K562 (cell line): Measurements from ENCODE around the gene MARS1. TPM values are rescaled to one million over a fixed set of nuclear protein-coding genes. Genes with fewer than 3 reads are reported as not detected.
A peak's percentile ranks its signal among the peaks of the same experiment; 100 is the strongest.

Source experiments
- BMI1 ChIP-seq: fragments of 150-350 bp; IDR thresholded peaks from 2 replicates; pipeline ENCODE4 v1.6.1; 2014; ENCODE audit warnings: low read length
- CBX1 ChIP-seq: sonication (generic); IDR thresholded peaks from 2 replicates; pipeline ENCODE4 v1.6.1; 2016; ENCODE audit warnings: antibody characterized with exemption, low read depth, mild to moderate bottlenecking
- CHD4 ChIP-seq: fragments of 200-600 bp; sonication (generic); IDR thresholded peaks from 3 replicates; pipeline ENCODE4 v1.6.1; 2012; ENCODE audit warnings: low read depth, mild to moderate bottlenecking, mixed read lengths, low read length, inconsistent platforms; ENCODE audit not compliant: insufficient read depth, insufficient replicate concordance, poor library complexity, severe bottlenecking
- CXXC5 ChIP-seq: fragments of 250-450 bp; sonication (Bioruptor Pico); IDR thresholded peaks from 2 replicates; pipeline ENCODE4 v1.8.0; 2022; ENCODE audit warnings: inconsistent platforms, mild to moderate bottlenecking, moderate library complexity
- EGR1 ChIP-seq: fragments of 450-650 bp; conservative IDR thresholded peaks from 2 replicates; pipeline ENCODE4 v1.6.1; 2017; ENCODE audit warnings: mild to moderate bottlenecking
- EP300 ChIP-seq: IDR thresholded peaks from 2 replicates; pipeline ENCODE4 v1.6.1; 2012; ENCODE audit warnings: low read length, improper control_type of control experiment
- FOXJ3 ChIP-seq: sonication (generic); formaldehyde crosslinking; IDR thresholded peaks from 2 replicates; pipeline ENCODE4 v1.4.0; 2020; ENCODE audit warnings: mild to moderate bottlenecking, missing genetic modification reagents
- FOXP1 ChIP-seq: sonication (generic); formaldehyde crosslinking; IDR thresholded peaks from 2 replicates; pipeline ENCODE4 v1.8.0; 2022; ENCODE audit warnings: mild to moderate bottlenecking, missing genetic modification reagents
- HMG20B ChIP-seq: fragments of 250-450 bp; sonication (Bioruptor Pico); IDR thresholded peaks from 2 replicates; pipeline ENCODE4 v1.5.0; 2021; ENCODE audit warnings: mild to moderate bottlenecking
- HMGN3 ChIP-seq: IDR thresholded peaks from 2 replicates; pipeline ENCODE4 v1.6.1; 2011; ENCODE audit warnings: borderline replicate concordance, low read depth, mild to moderate bottlenecking, mixed read lengths, low read length; ENCODE audit not compliant: insufficient read length; ENCODE audit errors: extremely low read depth
- HSF4 ChIP-seq: fragments of 250-450 bp; sonication (Bioruptor Pico); IDR thresholded peaks from 2 replicates; pipeline ENCODE4 v2.1.2; 2022; ENCODE audit warnings: mild to moderate bottlenecking, moderate library complexity, borderline replicate concordance
- KDM2B ChIP-seq: fragments of 250-450 bp; sonication (Bioruptor Pico); IDR thresholded peaks from 2 replicates; pipeline ENCODE4 v1.8.0; 2021; ENCODE audit warnings: mild to moderate bottlenecking, moderate library complexity
- OTX1 ChIP-seq: fragments of 450-650 bp; formaldehyde crosslinking; IDR thresholded peaks from 2 replicates; pipeline ENCODE4 v1.4.0; 2022; ENCODE audit warnings: mild to moderate bottlenecking
- POLR2B ChIP-seq: fragments of 450-650 bp; IDR thresholded peaks from 2 replicates; pipeline ENCODE4 v1.6.1; 2018; ENCODE audit warnings: low read depth; ENCODE audit not compliant: partially characterized antibody
- RBFOX2 ChIP-seq: fragments of 200-400 bp; formaldehyde crosslinking; IDR thresholded peaks from 2 replicates; pipeline ENCODE4 v1.6.1; 2017; ENCODE audit warnings: low read depth, mild to moderate bottlenecking, low read length, moderate library complexity
- SUPT5H ChIP-seq: fragments of 450-650 bp; IDR thresholded peaks from 2 replicates; pipeline ENCODE4 v1.6.1; 2016
- TBL1XR1 ChIP-seq, 2 experiments: IDR thresholded peaks; 2 replicates each; pipeline ENCODE4 v1.6.1; 2012; ENCODE audit warnings: improper control_type of control experiment in 2 of 2, low read length in 2 of 2, mild to moderate bottlenecking in 1 of 2
- XRCC5 ChIP-seq: fragments of 200-400 bp; formaldehyde crosslinking; IDR thresholded peaks from 2 replicates; pipeline ENCODE4 v1.6.1; 2017; ENCODE audit warnings: low read depth, mild to moderate bottlenecking, low read length
- ZNF143 ChIP-seq: sonication (generic); formaldehyde crosslinking; IDR thresholded peaks from 2 replicates; pipeline ENCODE4 v1.9.0; 2022; ENCODE audit warnings: mild to moderate bottlenecking, missing genetic modification reagents
- ZNF274 ChIP-seq: IDR thresholded peaks from 2 replicates; pipeline ENCODE4 v1.6.1; 2011; ENCODE audit warnings: low read depth, mild to moderate bottlenecking, low read length, moderate library complexity, borderline replicate concordance
- ZNF695 ChIP-seq: fragments of 450-650 bp; formaldehyde crosslinking; IDR thresholded peaks from 2 replicates; pipeline ENCODE4 v1.4.0; 2020; ENCODE audit warnings: mild to moderate bottlenecking, moderate library complexity
- polyA plus RNA-seq, 8 experiments: library from polyadenylated mRNA; depleted of rRNA in 4 of 8; stranded (reverse) in 5 of 8; unstranded in 3 of 8; fragments of >200 nt; fragmentation: Nextera tagmentation in 2 of 8; fragmentation: Illumina TruSeq in 1 of 8; extraction: Ambion mirVana in 2 of 8; extraction: Trizol in 1 of 8; gene quantifications; 2 replicates each; pipeline versions ENCODE4 v1.2.1 to v1.2.3, GENCODE V29; 2011 to 2014; ENCODE audit warnings: inconsistent platforms in 1 of 8, missing spikeins in 1 of 8
- total RNA-seq, 7 experiments: library from RNA; depleted of rRNA in 6 of 7; stranded (reverse); fragments of >200 nt in 6 of 7; fragmentation: Illumina TruSeq in 2 of 7; extraction: Trizol in 2 of 7; gene quantifications; 2 replicates each; pipeline versions ENCODE4 v1.2.1 to v1.2.3, GENCODE V29; 2011 to 2021; ENCODE audit warnings: low replicate concordance in 1 of 7
- TF ChIP-seq, protein P1 (sequence below): sonication (generic); formaldehyde crosslinking; IDR thresholded peaks from 2 replicates; pipeline ENCODE4 v1.9.0; 2022; ENCODE audit warnings: mild to moderate bottlenecking, missing genetic modification reagents
- TF ChIP-seq, protein P2 (sequence below): sonication (generic); formaldehyde crosslinking; IDR thresholded peaks from 2 replicates; pipeline ENCODE4 v1.8.1; 2023; ENCODE audit warnings: mild to moderate bottlenecking, missing genetic modification reagents
- TF ChIP-seq, protein P3 (sequence below): sonication (generic); formaldehyde crosslinking; IDR thresholded peaks from 2 replicates; pipeline ENCODE4 v1.8.0; 2022; ENCODE audit warnings: missing genetic modification reagents, mild to moderate bottlenecking, moderate library complexity, borderline replicate concordance

Gene MARS1
- total and polyA plus RNA-seq, 9 of the 15 experiments (the other 6 are each of a cell fraction or from before 2014, with no cell fraction given): 117 to 382 (median 220) TPM

GRCh38 chr12:57549909-57550640, 62.2 kb downstream of the MARS1 start, which contains the start of gene KIF5A (continued):
- TF ChIP-seq POLR2B (peak; percentile 42), FOXP1 (peak; percentile 54; the same call in 1 of the 2 replicates), CHD4 (no peak), EP300 (no peak), HSF4 (CRISPR knock-in tag) (no peak), RBFOX2 (peak; percentile 90), ZNF274 (no peak), ZNF143 (0 out of 2 replicates have a peak, but pooled peaks have one; percentile 41), KDM2B (CRISPR knock-in tag) (0 out of 2 replicates have a peak, but pooled peaks have one; percentile 68), HMGN3 (peak; percentile 46), CBX1 (no peak), HMG20B (no peak), CXXC5 (CRISPR knock-in tag) (peak; percentile 79), TBL1XR1 (IDR thresholded peaks at IDR 0.05; ENCODE audit: low read length in 2 of 2) (no peak), XRCC5 (0 out of 2 replicates have a peak, but pooled peaks have one; percentile 37), ZNF695 (CRISPR knock-in tag) (no peak), SUPT5H (peak; percentile 60), BMI1 (no peak), EGR1 (peak; percentile 69), OTX1 (CRISPR knock-in tag) (no peak), FOXJ3 (CRISPR knock-in tag) (no peak)
- TF ChIP-seq, protein P1, sequence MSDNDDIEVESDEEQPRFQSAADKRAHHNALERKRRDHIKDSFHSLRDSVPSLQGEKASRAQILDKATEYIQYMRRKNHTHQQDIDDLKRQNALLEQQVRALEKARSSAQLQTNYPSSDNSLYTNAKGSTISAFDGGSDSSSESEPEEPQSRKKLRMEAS: peak; percentile 22; the same call in 1 of the 2 replicates
- TF ChIP-seq, protein P2, sequence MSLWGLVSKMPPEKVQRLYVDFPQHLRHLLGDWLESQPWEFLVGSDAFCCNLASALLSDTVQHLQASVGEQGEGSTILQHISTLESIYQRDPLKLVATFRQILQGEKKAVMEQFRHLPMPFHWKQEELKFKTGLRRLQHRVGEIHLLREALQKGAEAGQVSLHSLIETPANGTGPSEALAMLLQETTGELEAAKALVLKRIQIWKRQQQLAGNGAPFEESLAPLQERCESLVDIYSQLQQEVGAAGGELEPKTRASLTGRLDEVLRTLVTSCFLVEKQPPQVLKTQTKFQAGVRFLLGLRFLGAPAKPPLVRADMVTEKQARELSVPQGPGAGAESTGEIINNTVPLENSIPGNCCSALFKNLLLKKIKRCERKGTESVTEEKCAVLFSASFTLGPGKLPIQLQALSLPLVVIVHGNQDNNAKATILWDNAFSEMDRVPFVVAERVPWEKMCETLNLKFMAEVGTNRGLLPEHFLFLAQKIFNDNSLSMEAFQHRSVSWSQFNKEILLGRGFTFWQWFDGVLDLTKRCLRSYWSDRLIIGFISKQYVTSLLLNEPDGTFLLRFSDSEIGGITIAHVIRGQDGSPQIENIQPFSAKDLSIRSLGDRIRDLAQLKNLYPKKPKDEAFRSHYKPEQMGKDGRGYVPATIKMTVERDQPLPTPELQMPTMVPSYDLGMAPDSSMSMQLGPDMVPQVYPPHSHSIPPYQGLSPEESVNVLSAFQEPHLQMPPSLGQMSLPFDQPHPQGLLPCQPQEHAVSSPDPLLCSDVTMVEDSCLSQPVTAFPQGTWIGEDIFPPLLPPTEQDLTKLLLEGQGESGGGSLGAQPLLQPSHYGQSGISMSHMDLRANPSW (CRISPR knock-in tag): no peak
- TF ChIP-seq, protein P3, sequence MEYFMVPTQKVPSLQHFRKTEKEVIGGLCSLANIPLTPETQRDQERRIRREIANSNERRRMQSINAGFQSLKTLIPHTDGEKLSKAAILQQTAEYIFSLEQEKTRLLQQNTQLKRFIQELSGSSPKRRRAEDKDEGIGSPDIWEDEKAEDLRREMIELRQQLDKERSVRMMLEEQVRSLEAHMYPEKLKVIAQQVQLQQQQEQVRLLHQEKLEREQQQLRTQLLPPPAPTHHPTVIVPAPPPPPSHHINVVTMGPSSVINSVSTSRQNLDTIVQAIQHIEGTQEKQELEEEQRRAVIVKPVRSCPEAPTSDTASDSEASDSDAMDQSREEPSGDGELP (CRISPR knock-in tag): no peak; the same call in 1 of the 2 replicates
